ENCODE measurements around the gene RNF167. TPM values are rescaled to one million over a fixed set of nuclear protein-coding genes. Genes with fewer than 3 reads are reported as not detected.
A peak's percentile ranks its signal among the peaks of the same experiment; 100 is the strongest.
"Not testable (repeated sequence)": the region's sequence is repeated elsewhere in the genome, so short reads cannot be mapped to it uniquely, and the experiment has no call there.

RNF167 gene
- total and polyA plus RNA-seq, 9 donors = 34.6 to 71.5 (median 69.4) TPM

DNA sequence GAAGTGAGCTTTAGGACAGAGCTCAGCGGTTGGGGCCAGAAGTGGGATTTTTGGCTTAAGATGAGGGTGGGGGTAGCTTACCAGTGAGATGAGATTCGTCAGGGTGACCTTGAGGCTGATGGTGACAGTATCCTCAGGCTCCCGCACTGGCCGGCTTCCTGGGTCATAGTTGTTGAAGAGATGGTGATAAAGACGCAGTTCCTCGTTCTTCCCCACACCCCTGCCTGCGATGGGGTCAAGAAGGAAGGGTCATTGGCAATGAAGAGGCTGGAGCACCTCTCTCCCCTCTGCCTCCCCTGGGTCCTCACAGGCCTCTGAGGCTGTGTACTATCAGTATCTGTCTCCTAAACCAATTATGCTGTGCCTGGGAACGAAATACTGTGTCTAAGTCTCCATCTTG, 37.5 kb upstream of the RNF167 start:
- Histone ChIP-seq H3K27me3 (ENCODE audit: control insufficient read depth, insufficient read depth, low read length) (peaks cover 38% of the 10 kb centered on the region), H3K27ac (ENCODE audit: low read length) (peak overlapping the region; percentile 75), H3K4me3 (ENCODE audit: low read length) (no peak overlapping the region), H3K9me3 (replicated peaks; ENCODE audit: control insufficient read depth, low read depth, low read length) (no peaks in the 10 kb centered on the region), H3K4me1 (ENCODE audit: control insufficient read depth, insufficient read depth, low read length) (peaks cover 51% of the 10 kb centered on the region), H3K36me3 (ENCODE audit: control insufficient read depth, insufficient read depth, low read length) (peaks cover under 1% of the 10 kb centered on the region)
- DNase-seq = no peak
- WGBS (ENCODE audit: insufficient coverage) = 40% methylated on average over 3 of the region's 8 CpGs

GRCh38 chr17:4903051-4903818, 36.8 kb upstream of the RNF167 start, which contains the start of gene CHRNE:
CHRNE (minus strand) TSS chr17:4903098; CDS start chr17:4903063, 35 bp downstream.
- WGBS (ENCODE audit: insufficient coverage) = 11% methylated on average over 7 of the region's 10 CpGs
- Histone ChIP-seq H3K4me1 (ENCODE audit: control insufficient read depth, insufficient read depth, low read length) (peaks cover 55% of the 10 kb centered on the region), H3K4me3 (ENCODE audit: low read length) (no peak within 1 kb of the TSS)

DNA sequence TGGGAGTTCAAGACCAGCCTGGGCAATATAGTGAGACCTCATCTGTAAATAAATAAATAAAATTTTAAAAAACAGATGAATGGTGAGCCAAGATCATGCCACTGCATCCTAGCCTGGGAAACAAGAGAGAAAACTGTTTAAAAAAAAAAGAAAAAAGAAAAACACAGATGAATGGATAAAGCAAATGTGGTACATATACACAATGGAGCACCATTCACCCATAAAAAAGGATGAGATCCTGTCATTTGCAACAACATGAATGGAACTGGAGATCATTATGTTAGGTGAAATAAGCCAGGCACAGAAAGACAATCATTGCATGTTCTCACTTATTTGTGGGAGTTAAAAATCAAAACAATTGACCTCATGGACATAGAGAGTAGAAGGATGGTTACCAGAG, 33.4 kb upstream of the RNF167 start:
- not testable (repeated sequence) for DNase-seq; H3K9me3 ChIP-seq (replicated peaks; ENCODE audit: control insufficient read depth, low read depth, low read length); H3K4me3 ChIP-seq (ENCODE audit: low read length); H3K27ac ChIP-seq (ENCODE audit: low read length); H3K36me3 ChIP-seq (ENCODE audit: control insufficient read depth, insufficient read depth, low read length); H3K27me3 ChIP-seq (ENCODE audit: control insufficient read depth, insufficient read depth, low read length)
- peaks cover 38% of the 10 kb centered on the region for H3K4me1 ChIP-seq (ENCODE audit: control insufficient read depth, insufficient read depth, low read length)

More at GRCh38 chr17:4903051-4903818, 36.8 kb upstream of the RNF167 start, which contains the start of gene CHRNE:
- H3K27me3 ChIP-seq (ENCODE audit: control insufficient read depth, insufficient read depth, low read length) = peaks cover 37% of the 10 kb centered on the region
- peak; percentile 90 for DNase-seq
- no peaks in the 10 kb centered on the region for H3K36me3 ChIP-seq (ENCODE audit: control insufficient read depth, insufficient read depth, low read length)
- no peaks in the 10 kb centered on the region for H3K9me3 ChIP-seq (replicated peaks; ENCODE audit: control insufficient read depth, low read depth, low read length)
- peak within 1 kb of the TSS; percentile 75 for H3K27ac ChIP-seq (ENCODE audit: low read length)

DNA sequence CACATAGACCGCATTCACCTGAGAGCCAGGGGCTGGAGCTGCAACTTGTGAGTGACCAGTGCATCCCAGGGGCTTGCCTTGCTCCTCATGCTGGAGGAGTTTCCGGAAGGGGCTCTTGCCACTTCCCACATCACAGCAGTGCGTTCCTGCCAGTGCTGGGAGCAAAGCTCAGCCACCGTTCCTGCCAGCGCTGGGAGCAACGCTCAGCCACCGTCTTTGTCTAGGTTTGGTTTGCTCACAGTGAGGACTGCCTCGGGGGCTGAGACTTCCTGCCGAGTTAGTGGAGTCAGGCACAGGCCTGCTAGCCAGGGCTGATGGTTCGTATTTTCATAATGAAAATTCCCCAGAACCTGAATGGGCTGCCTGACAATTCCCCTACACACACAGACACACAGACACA, 31.8 kb upstream of the RNF167 start:
- H3K27ac ChIP-seq (ENCODE audit: low read length) = peak overlapping the region; percentile 87
- H3K9me3 ChIP-seq (replicated peaks; ENCODE audit: control insufficient read depth, low read depth, low read length) = no peaks in the 10 kb centered on the region
- H3K27me3 ChIP-seq (ENCODE audit: control insufficient read depth, insufficient read depth, low read length) = no peaks in the 10 kb centered on the region
- H3K4me1 ChIP-seq (ENCODE audit: control insufficient read depth, insufficient read depth, low read length) = peaks cover 23% of the 10 kb centered on the region
- H3K36me3 ChIP-seq (ENCODE audit: control insufficient read depth, insufficient read depth, low read length) = no peaks in the 10 kb centered on the region
- DNase-seq = peak; percentile 56
- H3K4me3 ChIP-seq (ENCODE audit: low read length) = no peak overlapping the region
- 17% methylated on average over 10 of the region's 10 CpGs for WGBS (ENCODE audit: insufficient coverage)

DNA sequence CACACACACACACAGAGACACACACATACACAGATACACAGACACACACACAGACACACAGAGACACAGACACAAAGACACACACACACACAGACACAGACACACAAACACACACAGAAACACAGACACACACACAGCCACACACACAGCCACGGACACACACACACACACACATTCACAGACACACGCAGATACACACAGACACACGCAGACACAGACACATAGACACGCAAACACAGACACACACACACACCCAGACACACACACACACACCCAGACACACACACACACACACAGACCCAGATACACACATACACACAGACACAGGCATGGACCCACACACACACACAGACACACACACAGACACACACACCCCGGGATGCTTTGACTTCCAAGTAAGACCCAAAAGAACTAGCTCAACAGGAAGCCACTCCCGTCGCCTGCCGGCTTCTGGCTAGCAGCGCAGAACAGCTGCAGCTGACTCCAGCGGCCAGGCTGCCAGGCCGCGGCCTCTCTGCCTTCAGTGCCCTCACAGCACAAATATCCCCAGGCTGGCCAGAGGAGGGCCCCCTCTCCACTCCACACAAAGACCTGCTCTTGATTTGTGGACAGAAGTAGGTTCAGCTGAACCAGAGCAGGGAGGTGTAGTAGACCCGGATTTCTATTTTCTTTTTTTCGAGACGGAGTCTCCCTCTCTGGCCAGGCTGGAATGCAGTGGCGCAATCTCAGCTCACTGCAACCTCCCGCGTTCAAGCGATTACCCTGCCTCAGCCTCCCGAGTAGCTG, 31.2 kb upstream of the RNF167 start:
- no peaks in the 10 kb centered on the region for H3K36me3 ChIP-seq (ENCODE audit: control insufficient read depth, insufficient read depth, low read length)
- DNase-seq = peak; percentile 97
- H3K27ac ChIP-seq (ENCODE audit: low read length) = peak overlapping the region; percentile 87
- H3K4me1 ChIP-seq (ENCODE audit: control insufficient read depth, insufficient read depth, low read length) = peaks cover 18% of the 10 kb centered on the region
- no peak overlapping the region for H3K4me3 ChIP-seq (ENCODE audit: low read length)
- 54% methylated on average over 8 of the region's 20 CpGs for WGBS (ENCODE audit: insufficient coverage)
- no peaks in the 10 kb centered on the region for H3K9me3 ChIP-seq (replicated peaks; ENCODE audit: control insufficient read depth, low read depth, low read length)
- H3K27me3 ChIP-seq (ENCODE audit: control insufficient read depth, insufficient read depth, low read length) = no peaks in the 10 kb centered on the region

DNA sequence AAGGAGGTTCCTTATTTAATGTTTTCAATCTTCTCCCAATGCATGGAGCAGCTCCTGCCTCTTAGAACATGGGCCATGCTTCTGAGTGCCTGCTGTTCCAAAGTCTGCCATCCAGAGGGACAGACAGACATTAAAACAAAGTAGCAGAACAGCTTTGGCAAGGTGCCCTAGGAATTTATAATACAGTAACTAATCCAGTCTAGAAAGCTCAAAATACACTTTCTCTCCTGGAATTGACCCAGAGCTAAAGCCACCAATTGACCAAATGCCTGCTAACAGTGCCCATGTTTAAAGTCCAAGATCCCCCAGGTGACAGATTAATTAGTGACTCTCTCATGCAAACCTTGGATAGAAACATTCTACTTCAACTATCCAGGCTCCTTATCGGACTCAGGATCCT, 26.1 kb upstream of the RNF167 start:
- Histone ChIP-seq H3K9me3 (replicated peaks; ENCODE audit: control insufficient read depth, low read depth, low read length) (no peaks in the 10 kb centered on the region), H3K4me3 (ENCODE audit: low read length) (no peak overlapping the region), H3K36me3 (ENCODE audit: control insufficient read depth, insufficient read depth, low read length) (no peaks in the 10 kb centered on the region), H3K27ac (ENCODE audit: low read length) (no peak overlapping the region), H3K27me3 (ENCODE audit: control insufficient read depth, insufficient read depth, low read length) (no peaks in the 10 kb centered on the region), H3K4me1 (ENCODE audit: control insufficient read depth, insufficient read depth, low read length) (peaks cover 7% of the 10 kb centered on the region)
- WGBS (ENCODE audit: insufficient coverage) = no CpG with 5 or more reads among the region's 1 CpG
- DNase-seq = peak; percentile 16

DNA sequence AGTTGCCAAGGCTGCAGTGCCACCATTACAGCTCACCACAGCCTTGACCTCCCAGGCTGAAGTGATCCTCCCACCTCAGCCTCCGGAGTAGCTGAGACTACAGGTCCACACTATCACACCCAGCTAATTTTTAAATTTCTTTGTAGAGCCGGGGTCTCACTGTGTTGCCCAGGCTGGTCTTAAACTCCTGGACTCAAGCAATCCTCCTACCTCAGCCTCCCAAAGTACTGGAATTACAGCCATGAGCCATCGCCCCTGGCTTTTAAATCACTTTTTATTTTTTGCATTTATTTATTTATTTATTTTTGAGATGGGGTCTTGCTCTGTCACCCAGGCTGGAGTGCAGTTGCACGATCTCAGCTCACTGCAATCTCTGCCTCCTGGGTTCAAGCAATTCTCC, 25.5 kb upstream of the RNF167 start:
- not testable (repeated sequence) for H3K4me3 ChIP-seq (ENCODE audit: low read length); H3K36me3 ChIP-seq (ENCODE audit: control insufficient read depth, insufficient read depth, low read length); DNase-seq; H3K4me1 ChIP-seq (ENCODE audit: control insufficient read depth, insufficient read depth, low read length); H3K27ac ChIP-seq (ENCODE audit: low read length); H3K27me3 ChIP-seq (ENCODE audit: control insufficient read depth, insufficient read depth, low read length); H3K9me3 ChIP-seq (replicated peaks; ENCODE audit: control insufficient read depth, low read depth, low read length)
- WGBS (ENCODE audit: insufficient coverage) = 100% methylated on average over 2 of the region's 4 CpGs

GRCh38 chr17:4919511-4920047, 20.5 kb upstream of the RNF167 start:
- Histone ChIP-seq H3K9me3 (replicated peaks; ENCODE audit: control insufficient read depth, low read depth, low read length) (no peaks in the 10 kb centered on the region), H3K27me3 (ENCODE audit: control insufficient read depth, insufficient read depth, low read length) (no peaks in the 10 kb centered on the region), H3K4me1 (ENCODE audit: control insufficient read depth, insufficient read depth, low read length) (no peaks in the 10 kb centered on the region), H3K27ac (ENCODE audit: low read length) (no peak overlapping the region), H3K4me3 (ENCODE audit: low read length) (no peak overlapping the region), H3K36me3 (ENCODE audit: control insufficient read depth, insufficient read depth, low read length) (no peaks in the 10 kb centered on the region)
- 66% methylated on average over 5 of the region's 8 CpGs for WGBS (ENCODE audit: insufficient coverage)
- DNase-seq = no peak

DNA sequence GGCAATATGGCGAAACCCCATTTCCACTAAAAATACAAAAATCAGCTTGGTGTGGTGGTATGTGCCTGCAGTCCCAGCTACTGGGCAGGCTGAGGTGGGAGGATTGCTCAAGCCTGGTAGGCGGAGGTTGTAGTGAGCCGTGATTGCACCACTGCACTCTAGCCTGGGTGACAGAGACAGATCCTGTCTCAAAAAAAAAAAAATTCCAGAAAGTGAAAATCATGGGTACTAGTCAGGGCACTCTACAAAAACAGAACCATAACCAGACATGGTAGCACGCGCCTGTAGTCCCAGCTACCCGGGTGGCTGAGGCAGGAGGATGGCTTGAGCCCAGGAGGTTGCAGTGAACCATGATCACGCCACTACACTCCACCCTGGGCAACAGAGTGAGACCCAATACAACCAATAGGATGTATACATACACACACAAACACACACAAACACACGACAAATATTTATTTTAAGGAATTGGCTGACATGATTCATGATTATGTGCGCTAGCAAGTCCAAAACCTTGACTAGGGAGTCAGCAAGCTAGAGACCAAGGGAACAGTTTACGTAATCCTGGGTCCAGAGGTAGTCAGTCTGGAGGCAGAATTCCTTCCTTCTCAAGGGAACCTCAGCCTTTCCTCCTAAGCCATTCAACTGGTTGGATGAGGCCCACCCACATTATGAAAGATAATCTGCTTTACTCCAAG, 19.6 kb upstream of the RNF167 start:
- WGBS (ENCODE audit: insufficient coverage) = 89% methylated on average over 4 of the region's 10 CpGs
- Histone ChIP-seq H3K27me3 (ENCODE audit: control insufficient read depth, insufficient read depth, low read length) (no peaks in the 10 kb centered on the region), H3K36me3 (ENCODE audit: control insufficient read depth, insufficient read depth, low read length) (no peaks in the 10 kb centered on the region), H3K4me1 (ENCODE audit: control insufficient read depth, insufficient read depth, low read length) (no peaks in the 10 kb centered on the region), H3K9me3 (replicated peaks; ENCODE audit: control insufficient read depth, low read depth, low read length) (no peaks in the 10 kb centered on the region), H3K27ac (ENCODE audit: low read length) (no peak overlapping the region), H3K4me3 (ENCODE audit: low read length) (no peak overlapping the region)
- DNase-seq = no peak

DNA sequence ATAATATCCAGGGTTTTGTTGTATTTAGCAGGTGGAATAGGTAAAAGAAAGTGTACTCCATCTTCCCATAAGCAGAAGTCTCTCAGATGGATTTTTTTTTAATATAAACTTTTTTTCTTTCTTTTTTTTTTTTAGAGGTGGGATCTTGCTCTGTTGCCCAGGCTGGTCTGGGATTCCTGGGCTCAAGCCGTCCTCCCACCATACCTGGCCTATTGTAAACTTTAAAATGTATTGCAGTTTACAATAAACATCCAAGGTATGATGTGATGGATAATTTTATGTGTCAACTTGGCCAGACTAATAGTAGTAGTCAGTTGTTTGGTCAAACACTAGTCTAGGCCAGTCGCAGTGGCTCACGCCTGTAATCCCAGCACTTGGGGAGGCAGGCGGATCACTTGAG, 18.7 kb upstream of the RNF167 start:
- no peaks in the 10 kb centered on the region for H3K9me3 ChIP-seq (replicated peaks; ENCODE audit: control insufficient read depth, low read depth, low read length)
- no peak overlapping the region for H3K27ac ChIP-seq (ENCODE audit: low read length)
- H3K4me1 ChIP-seq (ENCODE audit: control insufficient read depth, insufficient read depth, low read length) = no peaks in the 10 kb centered on the region
- DNase-seq = no peak
- no CpG with 5 or more reads among the region's 4 CpGs for WGBS (ENCODE audit: insufficient coverage)
- H3K4me3 ChIP-seq (ENCODE audit: low read length) = no peak overlapping the region
- H3K27me3 ChIP-seq (ENCODE audit: control insufficient read depth, insufficient read depth, low read length) = no peaks in the 10 kb centered on the region
- no peaks in the 10 kb centered on the region for H3K36me3 ChIP-seq (ENCODE audit: control insufficient read depth, insufficient read depth, low read length)

Measured in muscle of leg (tissue), 11 donors.